ENCODE measurements around the gene RMDN2. TPM values are rescaled to one million over a fixed set of nuclear protein-coding genes. Genes with fewer than 3 reads are reported as not detected.

RMDN2 gene
- total RNA-seq, 1 donor from 2014 or later, result 7.0 TPM

DNA sequence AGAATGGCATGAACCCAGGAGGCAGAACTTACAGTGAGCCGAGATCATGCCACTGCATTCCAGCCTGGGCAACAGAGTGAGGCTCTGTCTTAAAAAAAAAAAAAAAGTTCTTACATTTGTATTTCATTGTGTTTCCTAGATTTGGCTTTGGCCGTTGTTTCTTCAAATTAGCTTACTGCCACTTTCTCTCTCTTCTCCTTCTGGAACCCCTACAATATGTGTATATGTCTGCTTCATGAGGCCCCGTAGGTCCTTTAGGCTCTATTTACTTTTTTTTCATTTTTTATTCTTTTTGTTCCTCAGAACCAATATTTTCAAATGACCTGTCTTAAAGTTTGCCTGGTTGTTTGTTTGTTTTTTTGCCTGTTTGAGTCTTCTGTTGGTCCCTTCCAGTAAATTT lies 41.2 kb downstream of the RMDN2 start:
- Mint-ChIP-seq H3K4me1 (ENCODE audit: unreplicated experiment) (no peaks in the 10 kb centered on the region), H3K27ac (no peak overlapping the region), H3K9me3 (peaks cover 15% of the 10 kb centered on the region), H3K4me3 (no peak overlapping the region), H3K27me3 (no peaks in the 10 kb centered on the region), H3K36me3 (peaks cover 5% of the 10 kb centered on the region)
- TF ChIP-seq, protein P1, sequence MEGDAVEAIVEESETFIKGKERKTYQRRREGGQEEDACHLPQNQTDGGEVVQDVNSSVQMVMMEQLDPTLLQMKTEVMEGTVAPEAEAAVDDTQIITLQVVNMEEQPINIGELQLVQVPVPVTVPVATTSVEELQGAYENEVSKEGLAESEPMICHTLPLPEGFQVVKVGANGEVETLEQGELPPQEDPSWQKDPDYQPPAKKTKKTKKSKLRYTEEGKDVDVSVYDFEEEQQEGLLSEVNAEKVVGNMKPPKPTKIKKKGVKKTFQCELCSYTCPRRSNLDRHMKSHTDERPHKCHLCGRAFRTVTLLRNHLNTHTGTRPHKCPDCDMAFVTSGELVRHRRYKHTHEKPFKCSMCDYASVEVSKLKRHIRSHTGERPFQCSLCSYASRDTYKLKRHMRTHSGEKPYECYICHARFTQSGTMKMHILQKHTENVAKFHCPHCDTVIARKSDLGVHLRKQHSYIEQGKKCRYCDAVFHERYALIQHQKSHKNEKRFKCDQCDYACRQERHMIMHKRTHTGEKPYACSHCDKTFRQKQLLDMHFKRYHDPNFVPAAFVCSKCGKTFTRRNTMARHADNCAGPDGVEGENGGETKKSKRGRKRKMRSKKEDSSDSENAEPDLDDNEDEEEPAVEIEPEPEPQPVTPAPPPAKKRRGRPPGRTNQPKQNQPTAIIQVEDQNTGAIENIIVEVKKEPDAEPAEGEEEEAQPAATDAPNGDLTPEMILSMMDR (conservative IDR thresholded peaks at IDR 0.05), result no peak
- DNase-seq (ENCODE audit: extremely low spot score, unreplicated experiment), result no peak

DNA sequence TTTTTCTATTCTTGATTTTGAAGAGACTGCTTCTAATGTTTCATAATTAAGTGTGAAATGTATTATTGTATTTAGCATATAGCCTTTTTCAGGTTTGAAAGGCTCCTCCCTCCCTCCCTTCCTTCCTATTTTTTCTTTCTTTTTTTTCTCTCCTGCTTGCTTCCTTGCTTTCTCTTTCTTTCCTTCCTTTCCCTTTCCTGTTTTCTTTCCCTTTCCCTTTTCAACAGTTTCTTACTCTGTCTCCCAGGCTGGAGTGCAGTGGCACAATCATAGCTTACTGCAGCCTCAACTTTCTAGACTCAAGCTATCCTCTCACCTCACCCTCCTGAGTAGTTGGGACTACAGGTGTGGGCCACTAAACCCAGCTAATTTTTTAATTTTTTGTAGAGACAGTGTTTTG lies 44.6 kb downstream of the RMDN2 start:
- Mint-ChIP-seq H3K4me3 (no peak overlapping the region), H3K36me3 (no peaks in the 10 kb centered on the region), H3K27ac (no peak overlapping the region), H3K9me3 (peaks cover 9% of the 10 kb centered on the region), H3K4me1 (ENCODE audit: unreplicated experiment) (no peaks in the 10 kb centered on the region), H3K27me3 (peaks cover 4% of the 10 kb centered on the region)
- TF ChIP-seq, protein P1 (conservative IDR thresholded peaks at IDR 0.05), result no peak
- DNase-seq (ENCODE audit: extremely low spot score, unreplicated experiment), result no peak

DNA sequence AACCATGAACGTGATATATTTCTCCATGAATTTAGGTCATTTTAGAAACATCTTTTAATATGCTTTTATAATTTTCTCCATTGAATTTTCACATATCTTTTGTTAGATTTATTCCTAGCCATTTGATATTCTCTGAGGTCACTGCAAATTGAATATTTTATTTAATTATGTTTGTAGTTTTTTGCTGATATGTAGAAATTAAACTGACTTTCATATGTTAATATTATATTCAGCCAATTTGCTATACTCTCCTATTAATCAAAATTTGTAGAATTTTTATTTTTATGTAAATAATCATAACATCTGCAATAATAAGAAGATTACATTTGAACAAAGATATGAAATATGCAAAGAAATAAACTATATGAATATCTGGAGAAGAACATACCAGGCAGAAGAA lies 46.9 kb downstream of the RMDN2 start:
- Mint-ChIP-seq H3K4me1 (ENCODE audit: unreplicated experiment) (no peaks in the 10 kb centered on the region), H3K4me3 (no peak overlapping the region), H3K9me3 (peaks cover 2% of the 10 kb centered on the region), H3K27ac (no peak overlapping the region), H3K36me3 (no peaks in the 10 kb centered on the region), H3K27me3 (peaks cover 4% of the 10 kb centered on the region)
- DNase-seq (ENCODE audit: extremely low spot score, unreplicated experiment), result no peak
- TF ChIP-seq, protein P1 (conservative IDR thresholded peaks at IDR 0.05), result no peak

DNA sequence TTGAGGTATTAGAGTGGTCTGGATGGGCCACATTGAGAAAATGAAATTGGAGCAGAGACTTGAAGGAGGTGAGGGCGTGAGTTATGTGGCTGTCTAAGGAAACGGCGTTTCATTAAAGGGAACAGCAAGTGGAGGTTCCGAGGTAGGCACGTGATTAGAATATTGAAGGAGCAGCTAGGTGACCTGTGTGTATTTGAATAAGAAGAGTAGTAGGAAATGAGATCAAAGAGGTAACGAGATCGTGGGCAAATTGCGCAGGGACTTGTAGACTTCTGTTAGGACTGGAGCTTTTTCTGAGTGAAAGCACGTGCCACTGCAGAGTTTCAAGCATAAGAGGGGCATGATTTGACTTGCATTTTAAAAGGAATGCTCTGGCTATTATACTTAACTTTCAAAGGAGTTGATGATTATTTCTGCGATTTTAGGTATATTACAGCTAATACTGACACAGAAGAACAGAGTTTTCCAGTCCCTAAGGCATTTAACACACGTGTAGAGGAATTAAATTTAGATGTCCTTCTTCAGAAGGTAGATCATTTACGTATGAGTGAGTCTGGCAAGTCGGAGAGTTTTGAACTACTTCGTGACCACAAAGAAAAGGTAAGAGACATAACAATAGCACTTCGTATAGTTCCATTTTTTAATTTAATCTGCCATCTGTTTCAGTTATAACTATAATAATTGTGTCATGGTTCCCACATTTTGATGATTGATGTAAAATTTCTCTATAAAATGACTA lies 48.7 kb downstream of the RMDN2 start:
- Mint-ChIP-seq H3K36me3 (no peaks in the 10 kb centered on the region), H3K27ac (no peak overlapping the region), H3K27me3 (peaks cover 4% of the 10 kb centered on the region), H3K4me1 (ENCODE audit: unreplicated experiment) (no peaks in the 10 kb centered on the region), H3K4me3 (no peak overlapping the region), H3K9me3 (no peaks in the 10 kb centered on the region)
- TF ChIP-seq, protein P1 (conservative IDR thresholded peaks at IDR 0.05), result no peak
- DNase-seq (ENCODE audit: extremely low spot score, unreplicated experiment), result no peak

DNA sequence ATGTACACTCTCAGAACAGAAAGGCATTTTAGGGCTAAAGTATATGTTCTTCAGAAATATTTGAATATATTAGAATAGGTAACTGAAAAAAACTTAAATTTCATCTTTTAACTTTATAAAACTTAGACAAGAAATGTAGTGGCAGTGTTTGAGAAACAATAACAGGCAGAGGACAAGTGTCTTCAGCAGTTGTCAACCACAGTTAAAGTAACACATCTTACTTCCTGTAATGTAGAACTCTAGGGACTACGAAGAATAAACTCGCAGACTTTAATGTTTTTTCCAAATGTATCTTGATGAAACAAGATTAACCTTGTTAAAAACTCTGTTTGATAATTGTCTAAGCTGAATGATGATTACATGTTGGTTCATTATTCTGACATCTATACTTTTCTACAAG lies 50.7 kb downstream of the RMDN2 start:
- TF ChIP-seq, protein P1 (conservative IDR thresholded peaks at IDR 0.05), result no peak
- Mint-ChIP-seq H3K9me3 (no peaks in the 10 kb centered on the region), H3K4me1 (ENCODE audit: unreplicated experiment) (no peaks in the 10 kb centered on the region), H3K27me3 (peaks cover 4% of the 10 kb centered on the region), H3K27ac (no peak overlapping the region), H3K36me3 (no peaks in the 10 kb centered on the region), H3K4me3 (no peak overlapping the region)
- no peak for DNase-seq (ENCODE audit: extremely low spot score, unreplicated experiment)

Measured in type B pancreatic cell (in vitro differentiated cells).